Activated naive CD8-positive, alpha-beta T cell treated with anti-CD3 and anti-CD28 coated beads, Interleukin-2, amount 10 ng/mL, durations not matched to agents 7 days and 5 days (primary cell): Measurements from ENCODE around the gene LRP8. TPM values are rescaled to one million over a fixed set of nuclear protein-coding genes. Genes with fewer than 3 reads are reported as not detected.

Experiments
- ATAC-seq: fragments of 150-1000 bp; cut with Tn5 transposase; one replicate; pipeline ENCODE4 v1.10.0; 2021; ENCODE audit warnings: low read depth, moderate library complexity
- POLR2A ChIA-PET: fragments of 350-600 bp; sonication (Branson Sonifier 250); formaldehyde crosslinking; loops from one replicate; lab custom pipeline; 2021; ENCODE audit warnings: antibody characterized with exemption; lab: Charles Lee
- DNase-seq: peaks from one replicate; pipeline ENCODE4 v3.0.0; 2021
- H3K27ac Mint-ChIP-seq: one replicate; pipeline ENCODE4 v1.8.0; 2022; ENCODE audit warnings: mild to moderate bottlenecking, mixed read lengths
- H3K27me3 Mint-ChIP-seq: one replicate; pipeline ENCODE4 v1.8.0; 2022; ENCODE audit warnings: mild to moderate bottlenecking, moderate library complexity, mixed read lengths
- H3K36me3 Mint-ChIP-seq: one replicate; pipeline ENCODE4 v1.8.0; 2021; ENCODE audit warnings: mild to moderate bottlenecking, mixed read lengths
- H3K4me1 Mint-ChIP-seq: one replicate; pipeline ENCODE4 v1.8.0; 2021; ENCODE audit warnings: mixed read lengths
- H3K4me3 Mint-ChIP-seq: one replicate; pipeline ENCODE4 v1.8.0; 2022; ENCODE audit warnings: mild to moderate bottlenecking, moderate library complexity, mixed read lengths
- H3K9me3 Mint-ChIP-seq: one replicate; pipeline ENCODE4 v1.8.0; 2021; ENCODE audit warnings: mixed read lengths
- total RNA-seq, 2 experiments: library from RNA; stranded (reverse); gene quantifications; one replicate each; pipeline ENCODE4 v1.2.3, GENCODE V29; 2021

Gene LRP8
- total RNA-seq, 2 experiments from 2014 or later = 45.0 to 54.3 TPM

- POLR2A ChIA-PET = no interaction called here
- Mint-ChIP-seq H3K4me1 (no peaks in the 10 kb centered on the region), H3K27ac (no peak overlapping the region), H3K4me3 (no peak overlapping the region), H3K27me3 (peaks cover 20% of the 10 kb centered on the region), H3K9me3 (no peaks in the 10 kb centered on the region), H3K36me3 (no peaks in the 10 kb centered on the region)
- DNase-seq (no peak), ATAC-seq (no peak)
These were observed 23.2 kb upstream of the LRP8 start for GRCh38 chr1:53350853-53351767.

GRCh38 chr1:53349968-53350852 is 22.3 kb upstream of the LRP8 start:
- H3K9me3 Mint-ChIP-seq = no peaks in the 10 kb centered on the region
- no peak overlapping the region for H3K4me3 Mint-ChIP-seq
- POLR2A ChIA-PET = no interaction called here
- no peaks in the 10 kb centered on the region for H3K4me1 Mint-ChIP-seq
- no peak for ATAC-seq
- H3K27ac Mint-ChIP-seq = no peak overlapping the region
- peaks cover 16% of the 10 kb centered on the region for H3K27me3 Mint-ChIP-seq
- H3K36me3 Mint-ChIP-seq = no peaks in the 10 kb centered on the region
- no peak for DNase-seq

- no peak for ATAC-seq
- no peaks in the 10 kb centered on the region for H3K9me3 Mint-ChIP-seq
- H3K36me3 Mint-ChIP-seq = no peaks in the 10 kb centered on the region
- H3K27ac Mint-ChIP-seq = no peak overlapping the region
- peaks cover 14% of the 10 kb centered on the region for H3K27me3 Mint-ChIP-seq
- no peak for DNase-seq
- POLR2A ChIA-PET = no interaction called here
- no peak overlapping the region for H3K4me3 Mint-ChIP-seq
- H3K4me1 Mint-ChIP-seq = no peaks in the 10 kb centered on the region
These were observed 21.5 kb upstream of the LRP8 start for GRCh38 chr1:53349369-53349835.

- no peaks in the 10 kb centered on the region for H3K4me1 Mint-ChIP-seq
- peaks cover 8% of the 10 kb centered on the region for H3K27me3 Mint-ChIP-seq
- no peak for DNase-seq
- H3K4me3 Mint-ChIP-seq = no peak overlapping the region
- no peaks in the 10 kb centered on the region for H3K36me3 Mint-ChIP-seq
- no peak overlapping the region for H3K27ac Mint-ChIP-seq
- POLR2A ChIA-PET = no interaction called here
- no peak for ATAC-seq
- H3K9me3 Mint-ChIP-seq = no peaks in the 10 kb centered on the region
These were observed 20.9 kb upstream of the LRP8 start for GRCh38 chr1:53348486-53349368.

DNA sequence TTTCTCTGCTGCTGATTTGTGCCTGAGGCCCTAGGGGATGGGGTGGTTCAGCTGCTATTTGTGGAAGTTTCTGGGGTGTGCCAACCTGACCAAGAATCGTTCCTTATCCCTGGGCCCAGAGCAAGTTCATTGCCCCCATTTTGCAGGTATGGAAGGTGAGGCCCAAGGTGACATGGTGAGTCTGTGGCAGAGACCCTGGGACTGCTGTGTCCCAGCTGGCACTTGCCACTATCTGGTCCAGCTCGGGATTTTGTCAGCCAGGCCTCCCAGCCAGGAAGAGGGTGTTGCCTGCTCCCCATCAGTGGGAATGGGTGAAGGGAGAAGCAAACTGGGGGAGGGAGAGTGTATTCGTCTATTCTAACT is 18.9 kb upstream of the LRP8 start:
- H3K36me3 Mint-ChIP-seq = no peaks in the 10 kb centered on the region
- ATAC-seq = no peak
- H3K27me3 Mint-ChIP-seq = no peaks in the 10 kb centered on the region
- H3K9me3 Mint-ChIP-seq = no peaks in the 10 kb centered on the region
- no peak overlapping the region for H3K27ac Mint-ChIP-seq
- no peak overlapping the region for H3K4me3 Mint-ChIP-seq
- no peak for DNase-seq
- POLR2A ChIA-PET = interaction anchor here (0.8 kb wide), 1 partner anchor 20 kb away, joined by 3 read pairs; no protein-coding TSS in a partner anchor
- H3K4me1 Mint-ChIP-seq = no peaks in the 10 kb centered on the region

DNA sequence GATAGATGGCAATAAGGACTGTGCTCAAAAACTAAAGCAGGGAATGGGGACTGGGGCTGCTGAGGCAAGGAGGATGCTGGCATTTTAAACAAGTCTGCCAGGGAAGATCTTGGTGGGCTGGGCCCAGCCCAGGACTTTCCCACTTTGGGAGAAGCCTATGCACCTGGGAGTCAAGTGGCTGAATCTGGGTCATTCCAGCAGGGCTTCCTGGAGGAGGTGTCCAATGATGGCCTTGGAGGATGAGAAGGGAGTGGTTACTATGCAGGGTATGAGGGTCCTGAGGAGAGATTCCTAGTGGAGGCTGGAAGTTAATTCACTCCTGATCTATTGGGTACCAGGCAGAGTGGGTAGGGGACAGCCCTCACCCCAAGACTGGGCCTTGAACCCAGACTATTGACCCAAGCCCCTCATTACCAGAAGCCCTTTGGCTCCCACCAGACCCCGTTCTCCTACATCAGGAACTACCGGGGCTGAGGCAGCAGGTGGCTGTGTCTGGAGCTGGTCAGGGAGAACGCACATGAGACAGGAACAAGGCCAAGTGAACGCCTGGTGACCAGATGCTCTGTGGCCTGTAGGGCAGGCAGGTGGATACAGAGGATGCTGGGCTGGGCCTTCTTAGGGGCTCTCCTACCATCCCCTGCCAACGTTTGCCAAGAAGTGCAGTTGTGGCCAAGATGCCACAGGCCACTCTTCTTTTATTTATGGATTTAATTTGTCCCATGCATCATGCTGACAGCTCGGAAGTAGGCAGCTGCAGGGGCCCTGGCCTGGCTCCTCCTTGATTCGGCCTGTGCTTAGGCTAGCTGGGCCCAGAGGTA is 18.3 kb upstream of the LRP8 start:
- Mint-ChIP-seq H3K27ac (no peak overlapping the region), H3K9me3 (no peaks in the 10 kb centered on the region), H3K27me3 (no peaks in the 10 kb centered on the region), H3K36me3 (peaks cover 1% of the 10 kb centered on the region), H3K4me1 (no peaks in the 10 kb centered on the region), H3K4me3 (no peak overlapping the region)
- ATAC-seq (no peak), DNase-seq (no peak)
- POLR2A ChIA-PET = interaction anchor here (0.8 kb wide), 1 partner anchor 20 kb away, joined by 3 read pairs; no protein-coding TSS in a partner anchor

GRCh38 chr1:53344921-53345838 is 17.3 kb upstream of the LRP8 start:
- H3K9me3 Mint-ChIP-seq = no peaks in the 10 kb centered on the region
- peaks cover 2% of the 10 kb centered on the region for H3K36me3 Mint-ChIP-seq
- DNase-seq (peak; percentile 13), ATAC-seq (no peak)
- H3K27ac Mint-ChIP-seq = no peak overlapping the region
- peaks cover under 1% of the 10 kb centered on the region for H3K4me1 Mint-ChIP-seq
- no peaks in the 10 kb centered on the region for H3K27me3 Mint-ChIP-seq
- POLR2A ChIA-PET = no interaction called here
- no peak overlapping the region for H3K4me3 Mint-ChIP-seq

DNA sequence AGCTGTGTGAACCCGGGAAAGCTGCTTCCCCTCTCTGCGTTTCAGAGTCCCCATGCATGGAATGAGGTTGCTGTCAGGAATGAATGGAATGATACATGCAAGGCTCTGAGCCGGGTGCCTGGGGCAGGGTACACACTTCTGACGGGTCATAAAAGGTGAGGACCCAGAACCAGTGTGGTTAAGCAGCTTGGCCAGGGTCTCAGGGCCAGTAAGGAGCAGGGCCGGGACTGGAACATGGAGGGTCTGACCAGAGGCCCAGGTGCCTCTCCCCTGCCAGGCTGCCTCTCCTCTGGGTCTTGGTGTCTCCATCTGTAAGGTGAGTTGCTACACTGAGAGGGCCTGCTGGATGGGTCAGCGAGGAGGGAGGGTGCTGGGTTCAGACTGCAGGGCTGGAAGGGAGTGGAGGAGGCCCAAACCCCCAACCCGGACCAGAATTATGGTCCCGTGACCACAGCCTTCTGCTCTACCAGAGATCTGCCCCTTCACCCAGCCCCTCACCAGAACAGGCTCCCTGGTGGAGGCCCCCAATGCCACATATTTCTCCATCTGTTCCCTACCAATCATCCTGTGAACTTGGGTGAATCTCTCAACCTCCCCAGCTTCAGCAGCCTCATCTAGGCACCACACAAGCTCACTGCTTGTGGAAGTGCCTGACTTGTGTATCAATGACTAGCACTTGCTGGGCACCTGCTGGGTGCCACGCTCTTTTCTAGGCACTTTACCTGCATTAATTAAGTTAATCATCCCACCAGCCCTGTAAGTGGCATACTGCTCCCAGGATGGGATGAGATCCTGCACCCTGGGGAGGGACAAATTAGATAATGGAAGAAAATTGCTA is 16.2 kb upstream of the LRP8 start:
- Mint-ChIP-seq H3K27me3 (no peaks in the 10 kb centered on the region), H3K4me3 (no peak overlapping the region), H3K9me3 (no peaks in the 10 kb centered on the region), H3K27ac (no peak overlapping the region), H3K4me1 (peaks cover 2% of the 10 kb centered on the region), H3K36me3 (peaks cover 3% of the 10 kb centered on the region)
- ATAC-seq (no peak), DNase-seq (peak; percentile 12)
- POLR2A ChIA-PET = no interaction called here

- Mint-ChIP-seq H3K4me1 (peaks cover 2% of the 10 kb centered on the region), H3K27me3 (no peaks in the 10 kb centered on the region), H3K4me3 (no peak overlapping the region), H3K36me3 (peaks cover 8% of the 10 kb centered on the region), H3K27ac (no peak overlapping the region), H3K9me3 (no peaks in the 10 kb centered on the region)
- POLR2A ChIA-PET = no interaction called here
- no peak for DNase-seq
- ATAC-seq = no peak
These were observed 15.0 kb upstream of the LRP8 start for GRCh38 chr1:53342735-53343470.

GRCh38 chr1:53341961-53342707 is 14.3 kb upstream of the LRP8 start:
- Mint-ChIP-seq H3K27me3 (no peaks in the 10 kb centered on the region), H3K4me1 (peaks cover 2% of the 10 kb centered on the region), H3K9me3 (no peaks in the 10 kb centered on the region), H3K4me3 (no peak overlapping the region), H3K36me3 (peaks cover 9% of the 10 kb centered on the region), H3K27ac (no peak overlapping the region)
- ATAC-seq (no peak), DNase-seq (no peak)
- POLR2A ChIA-PET = no interaction called here
